A549 (cell line): ENCODE measurements around the gene CDC16. TPM values are rescaled to one million over a fixed set of nuclear protein-coding genes. Genes with fewer than 3 reads are reported as not detected.

Source experiments
- ATAC-seq, 2 experiments: fragments of 200-7000 bp in 1 of 2; fragments of >200 bp in 1 of 2; cut with Nextera tagmentation in 1 of 2; cut with Tn5 transposase in 1 of 2; 3 replicates each; pipeline versions ENCODE4 v1.8.0 to v1.9.1; 2018 to 2020; ENCODE audit warnings: mild to moderate bottlenecking in 1 of 2, moderate library complexity in 1 of 2
- CTCF ChIA-PET: fragments of 300-600 bp; sonication (Branson Sonifier 250); formaldehyde crosslinking; extraction: SDS; loops from one replicate; lab custom pipeline; 2021; ENCODE audit warnings: antibody characterized with exemption, inconsistent platforms; lab: Yijun Ruan, JAX
- POLR2A ChIA-PET: fragments of 350-600 bp; formaldehyde crosslinking; extraction: SDS; loops from one replicate; lab custom pipeline; 2021; ENCODE audit warnings: antibody characterized with exemption, inconsistent platforms; lab: Yijun Ruan, JAX
- DNase-seq, 2 experiments: peaks; one replicate each; pipeline versions ENCODE4 v3.0.0 to v3.0.0-alpha.2; 2011 to 2016; ENCODE audit warnings: low read depth in 1 of 2, low spot score in 1 of 2
- FAIRE-seq: peaks from 2 replicates; lab custom pipeline; 2011; peaks lifted over from hg19 to GRCh38; lab: Jason Lieb, UNC
- H3K27ac ChIP-seq, 2 experiments: fragments of >200 bp; sonication (Bioruptor Twin); formaldehyde crosslinking; 3 replicates each; pipeline ENCODE4 v1.5.1; 2016 to 2017
- H3K4me1 ChIP-seq: fragments of >200 bp; sonication (Bioruptor Twin); formaldehyde crosslinking; 3 replicates; pipeline ENCODE4 v1.6.1; 2016
- H3K4me2 ChIP-seq: fragments of >200 bp; sonication (Bioruptor Twin); formaldehyde crosslinking; 3 replicates; pipeline ENCODE4 v1.6.1; 2016
- H3K4me3 ChIP-seq: fragments of >200 bp; sonication (Bioruptor Twin); formaldehyde crosslinking; 3 replicates; pipeline ENCODE4 v1.5.1; 2016
- H3K9me3 ChIP-seq: fragments of >200 bp; sonication (Bioruptor Twin); formaldehyde crosslinking; 3 replicates; pipeline ENCODE4 v1.6.1; 2016
- ATOH8 ChIP-seq: fragments of 250-450 bp; sonication (Bioruptor Pico); IDR thresholded peaks from 2 replicates; pipeline ENCODE4 v1.5.0; 2020; ENCODE audit warnings: low read depth, mild to moderate bottlenecking, moderate library complexity
- BHLHE40 ChIP-seq: IDR thresholded peaks from 2 replicates; pipeline ENCODE4 v1.6.1; 2012; ENCODE audit warnings: low read depth, low read length, inconsistent platforms
- CHD2 ChIP-seq: fragments of 150-350 bp; IDR thresholded peaks from 2 replicates; pipeline ENCODE4 v1.6.1; 2014; ENCODE audit warnings: low read length; ENCODE audit not compliant: partially characterized antibody
- CTCF ChIP-seq: fragments of >200 bp; sonication (Bioruptor Twin); formaldehyde crosslinking; IDR thresholded peaks from 3 replicates; pipeline ENCODE4 v1.5.1; 2016
- ELK1 ChIP-seq: fragments of 150-350 bp; IDR thresholded peaks from 2 replicates; pipeline ENCODE4 v1.6.1; 2014; ENCODE audit warnings: low read depth, mild to moderate bottlenecking, low read length
- EP300 ChIP-seq, 2 experiments: fragments of >200 bp; sonication (Bioruptor Twin); formaldehyde crosslinking; IDR thresholded peaks; 2 replicates in 1 of 2; 3 replicates in 1 of 2; pipeline ENCODE4 v1.6.1; 2016 to 2017
- FOSB ChIP-seq: fragments of 250-450 bp; sonication (Bioruptor Pico); IDR thresholded peaks from 2 replicates; pipeline ENCODE4 v1.5.0; 2020; ENCODE audit warnings: mild to moderate bottlenecking, moderate library complexity
- FOXS1 ChIP-seq: fragments of 250-450 bp; sonication (Bioruptor Pico); IDR thresholded peaks from 2 replicates; pipeline ENCODE4 v1.5.0; 2020; ENCODE audit warnings: mild to moderate bottlenecking, moderate library complexity
- HOXA7 ChIP-seq: fragments of 250-450 bp; sonication (Bioruptor Pico); IDR thresholded peaks from 2 replicates; pipeline ENCODE4 v1.5.0; 2020; ENCODE audit warnings: mild to moderate bottlenecking, moderate library complexity
- JUN ChIP-seq, 2 experiments: fragments of >200 bp; sonication (Bioruptor Twin); formaldehyde crosslinking; IDR thresholded peaks; 2 replicates in 1 of 2; 3 replicates in 1 of 2; pipeline ENCODE4 v1.6.1; 2016 to 2017
- JUNB ChIP-seq: fragments of >200 bp; sonication (Bioruptor Twin); formaldehyde crosslinking; IDR thresholded peaks from 2 replicates; pipeline ENCODE4 v1.6.1; 2016
- KDM1A ChIP-seq: fragments of 200-600 bp; sonication (generic); IDR thresholded peaks from 2 replicates; pipeline ENCODE4 v1.6.1; 2016; ENCODE audit warnings: low read depth, mild to moderate bottlenecking
- MAFK ChIP-seq: fragments of 450-650 bp; IDR thresholded peaks from 2 replicates; pipeline ENCODE4 v1.6.1; 2014; ENCODE audit not compliant: partially characterized antibody
- MAX ChIP-seq: IDR thresholded peaks from 2 replicates; pipeline ENCODE4 v1.6.1; 2012
- NPAS2 ChIP-seq: fragments of 250-450 bp; sonication (Bioruptor Pico); IDR thresholded peaks from 2 replicates; pipeline ENCODE4 v1.8.0; 2022; ENCODE audit warnings: mild to moderate bottlenecking, moderate library complexity, borderline replicate concordance
- PHF8 ChIP-seq: fragments of 200-600 bp; sonication (generic); IDR thresholded peaks from 2 replicates; pipeline ENCODE4 v1.6.1; 2016; ENCODE audit warnings: low read depth, mild to moderate bottlenecking, antibody characterized with exemption, moderate library complexity, borderline replicate concordance
- RAD21 ChIP-seq, 2 experiments: fragments of >200 bp in 1 of 2; sonication (Bioruptor Twin) in 1 of 2; formaldehyde crosslinking in 1 of 2; IDR thresholded peaks in 1 of 2; conservative IDR thresholded peaks in 1 of 2; 2 replicates in 1 of 2; 3 replicates in 1 of 2; pipeline ENCODE4 v1.6.1; 2012 to 2018; ENCODE audit warnings: inconsistent platforms in 1 of 2
- RCOR1 ChIP-seq: fragments of 150-350 bp; IDR thresholded peaks from 2 replicates; pipeline ENCODE4 v1.6.1; 2014; ENCODE audit warnings: antibody characterized with exemption, low read length, low read depth
- TFCP2L1 ChIP-seq: fragments of 250-450 bp; sonication (Bioruptor Pico); IDR thresholded peaks from 2 replicates; pipeline ENCODE4 v1.5.0; 2021; ENCODE audit warnings: mild to moderate bottlenecking
- USF2 ChIP-seq: fragments of 450-650 bp; IDR thresholded peaks from 2 replicates; pipeline ENCODE4 v1.6.1; 2014; ENCODE audit warnings: antibody characterized with exemption
- ZSCAN20 ChIP-seq: fragments of 250-450 bp; sonication (Bioruptor Pico); IDR thresholded peaks from 2 replicates; pipeline ENCODE4 v1.8.0; 2022; ENCODE audit warnings: mild to moderate bottlenecking, moderate library complexity
- WGBS: methylation state at CpG from one replicate; pipeline ENCODE4 v1.1.6; 2017; ENCODE audit errors: missing lambda C conversion rate; 5-methylcytosine and 5-hydroxymethylcytosine counted together
- polyA plus RNA-seq, 4 experiments: library from polyadenylated mRNA; depleted of rRNA in 3 of 4; stranded (reverse); fragments of >200 nt; fragmentation: RNase III in 1 of 4; extraction: RNeasy Plus Mini Kit Qiagen cat#74134 plus additional on column Dnase treatment in 1 of 4; gene quantifications; 2 replicates in 3 of 4; 3 replicates in 1 of 4; pipeline ENCODE4 v1.2.3, GENCODE V29; 2011 to 2017

CDC16 gene
- polyA plus RNA-seq, 2 of the 4 experiments (the other 2 are of a cell fraction): 42.4 to 85.0 TPM

GRCh38 chr13:114311908-114312307, 77.2 kb downstream of the CDC16 start (continued):
- TF ChIP-seq FOSB (no peak), ZSCAN20 (CRISPR knock-in tag) (no peak), FOXS1 (CRISPR knock-in tag) (no peak), EP300 (IDR thresholded peaks at IDR 0.05) (no peak), CHD2 (no peak)

GRCh38 chr13:114313061-114313860, 78.6 kb downstream of the CDC16 start:
- CTCF ChIA-PET: interaction anchor here (1.0 kb wide), 2 partner anchors 18 to 33 kb away, joined by 3 to 4 read pairs; no protein-coding TSS in a partner anchor
- 77% methylated on average over 17 of the region's 17 CpGs for WGBS

GRCh38 chr13:114314074-114314912, 79.6 kb downstream of the CDC16 start, which contains the start of gene CHAMP1:
Gene CHAMP1, plus strand, starts transcription at chr13:114314503. Its CDS starts 9,340 bp downstream, at chr13:114323843.
- FAIRE-seq: no peak
- TF ChIP-seq ATOH8: no peak
- no peak for TF ChIP-seq JUNB
- no peak for TF ChIP-seq FOSB
- no peak for TF ChIP-seq MAFK
- no peak for TF ChIP-seq RAD21 (conservative IDR thresholded peaks at IDR 0.05 in 1 of 2, IDR thresholded peaks at IDR 0.05 in 1 of 2)
- peak; percentile 62 to 84; a peak in 4 of 5 replicates for TF ChIP-seq JUN (IDR thresholded peaks at IDR 0.05)
- TF ChIP-seq ELK1: no peak
- TF ChIP-seq HOXA7 (CRISPR knock-in tag): no peak
- no peak for TF ChIP-seq NPAS2 (CRISPR knock-in tag)
- TF ChIP-seq MAX: peak; percentile 65
- TF ChIP-seq PHF8: peak; percentile 82
- TF ChIP-seq FOXS1 (CRISPR knock-in tag): no peak
- no peak for TF ChIP-seq KDM1A
- TF ChIP-seq USF2: no peak
- TF ChIP-seq BHLHE40: peak; percentile 97

More at GRCh38 chr13:114313061-114313860, 78.6 kb downstream of the CDC16 start:
- peak in 1 of 2 experiments; percentile 11 for DNase-seq
- ATAC-seq: no peak
- peak overlapping the region; percentile 83 to 97 for H3K27ac ChIP-seq
- FAIRE-seq: no peak
- peaks cover 20% of the 10 kb centered on the region for H3K4me1 ChIP-seq
- no peaks in the 10 kb centered on the region for H3K9me3 ChIP-seq
- H3K4me2 ChIP-seq: peak overlapping the region; percentile 74
- H3K4me3 ChIP-seq: peak overlapping the region; percentile 58
- TF ChIP-seq FOXS1 (CRISPR knock-in tag) (no peak), EP300 (IDR thresholded peaks at IDR 0.05) (no peak), RCOR1 (no peak), CTCF (no peak), TFCP2L1 (no peak)
- POLR2A ChIA-PET: interaction anchor here (1.1 kb wide), 1 partner anchor 32 kb away, joined by 4 read pairs; the partner anchor contains the start of gene UPF3A

More at GRCh38 chr13:114314074-114314912, 79.6 kb downstream of the CDC16 start, which contains the start of gene CHAMP1:
- DNase-seq (peak; percentile 83 to 94), ATAC-seq (peak; percentile 91 to 94)
- CTCF ChIA-PET: interaction anchor here (1.0 kb wide), 2 partner anchors 19 to 34 kb away, joined by 3 to 4 read pairs; no protein-coding TSS in a partner anchor
- peak within 1 kb of the TSS; percentile 58 for H3K4me3 ChIP-seq
- peaks cover 20% of the 10 kb centered on the region for H3K4me1 ChIP-seq
- 2% methylated on average over 15 of the region's 107 CpGs for WGBS
- POLR2A ChIA-PET: interaction anchor here (1.1 kb wide), 1 partner anchor 33 kb away, joined by 4 read pairs; the partner anchor contains the start of gene UPF3A
- H3K4me2 ChIP-seq: peak within 1 kb of the TSS; percentile 79
- H3K27ac ChIP-seq: peak within 1 kb of the TSS; percentile 83 to 97
- no peaks in the 10 kb centered on the region for H3K9me3 ChIP-seq
